Astrocyte (in vitro differentiated cells and primary cell): ENCODE measurements around the gene TSEN54. TPM values are rescaled to one million over a fixed set of nuclear protein-coding genes. Genes with fewer than 3 reads are reported as not detected.

Source experiments
- DNase-seq: peaks from one replicate; pipeline ENCODE4 v3.0.0-alpha.2; 2010; ENCODE audit warnings: low read depth
- FAIRE-seq: peaks from 2 replicates; lab custom pipeline; 2011; peaks lifted over from hg19 to GRCh38; lab: Jason Lieb, UNC
- H2AFZ ChIP-seq: 2 replicates; pipeline ENCODE4 v1.6.0; 2012; ENCODE audit warnings: low read depth, low read length, inconsistent platforms
- H3K27ac ChIP-seq: 2 replicates; pipeline ENCODE4 v1.5.1; 2011; ENCODE audit warnings: low read depth, low read length, inconsistent platforms
- H3K27me3 ChIP-seq: 2 replicates; pipeline ENCODE4 v1.6.0; 2011; ENCODE audit warnings: low read length, inconsistent platforms; ENCODE audit not compliant: insufficient read depth
- H3K36me3 ChIP-seq: 2 replicates; pipeline ENCODE4 v1.5.1; 2011; ENCODE audit warnings: low read length, inconsistent platforms; ENCODE audit not compliant: insufficient read depth
- H3K4me1 ChIP-seq: 2 replicates; pipeline ENCODE4 v1.5.1; 2011; ENCODE audit warnings: low read length, inconsistent platforms; ENCODE audit not compliant: insufficient read depth
- H3K4me2 ChIP-seq: 2 replicates; pipeline ENCODE4 v1.6.0; 2012; ENCODE audit warnings: low read length, inconsistent platforms
- H3K4me3 ChIP-seq: 2 replicates; pipeline ENCODE4 v1.5.1; 2011; ENCODE audit warnings: low read depth, mild to moderate bottlenecking, low read length, inconsistent platforms; ENCODE audit not compliant: insufficient read depth
- H3K79me2 ChIP-seq: 2 replicates; pipeline ENCODE4 v1.6.0; 2012; ENCODE audit warnings: mild to moderate bottlenecking, low read length, inconsistent platforms; ENCODE audit not compliant: insufficient read depth
- H3K9ac ChIP-seq: 2 replicates; pipeline ENCODE4 v1.6.0; 2012; ENCODE audit warnings: mild to moderate bottlenecking, low read length, inconsistent platforms
- H3K9me3 ChIP-seq: 2 replicates; pipeline ENCODE4 v1.5.1; 2012; ENCODE audit warnings: low read depth, mild to moderate bottlenecking, low read length, inconsistent platforms; ENCODE audit not compliant: insufficient read depth
- H4K20me1 ChIP-seq: 2 replicates; pipeline ENCODE4 v1.6.0; 2012; ENCODE audit warnings: low read length, inconsistent platforms; ENCODE audit not compliant: insufficient read depth
- H3K27ac Mint-ChIP-seq: one replicate; pipeline ENCODE4 v1.8.0; 2021; ENCODE audit warnings: mild to moderate bottlenecking, mixed read lengths; ENCODE audit not compliant: unreplicated experiment
- H3K27me3 Mint-ChIP-seq: one replicate; pipeline ENCODE4 v1.8.0; 2021; ENCODE audit warnings: low read depth, mixed read lengths; ENCODE audit not compliant: unreplicated experiment
- H3K36me3 Mint-ChIP-seq: one replicate; pipeline ENCODE4 v1.8.0; 2021; ENCODE audit warnings: low read depth, mixed read lengths; ENCODE audit not compliant: unreplicated experiment
- H3K4me1 Mint-ChIP-seq: one replicate; pipeline ENCODE4 v1.8.0; 2021; ENCODE audit warnings: low read depth, mixed read lengths; ENCODE audit not compliant: unreplicated experiment
- H3K4me3 Mint-ChIP-seq: one replicate; pipeline ENCODE4 v1.8.0; 2021; ENCODE audit warnings: mild to moderate bottlenecking, moderate library complexity, mixed read lengths; ENCODE audit not compliant: unreplicated experiment
- H3K9me3 Mint-ChIP-seq: one replicate; pipeline ENCODE4 v1.8.0; 2021; ENCODE audit warnings: mild to moderate bottlenecking, mixed read lengths; ENCODE audit not compliant: unreplicated experiment
- CTCF ChIP-seq: IDR thresholded peaks from 2 replicates; pipeline ENCODE4 v1.5.1; 2011; ENCODE audit warnings: low read depth, mild to moderate bottlenecking, inconsistent platforms, low read length, moderate library complexity; ENCODE audit not compliant: insufficient read depth
- EZH2 ChIP-seq: IDR thresholded peaks from 2 replicates; pipeline ENCODE4 v1.6.1; 2012; ENCODE audit warnings: mild to moderate bottlenecking, low read length, inconsistent platforms; ENCODE audit not compliant: insufficient read depth
- total RNA-seq: library from RNA; stranded (reverse); gene quantifications from 2 replicates; pipeline ENCODE4 v1.2.1, GENCODE V29; 2021

Gene TSEN54
- total RNA-seq, 1 donor from 2014 or later, result 16.5 TPM

DNA sequence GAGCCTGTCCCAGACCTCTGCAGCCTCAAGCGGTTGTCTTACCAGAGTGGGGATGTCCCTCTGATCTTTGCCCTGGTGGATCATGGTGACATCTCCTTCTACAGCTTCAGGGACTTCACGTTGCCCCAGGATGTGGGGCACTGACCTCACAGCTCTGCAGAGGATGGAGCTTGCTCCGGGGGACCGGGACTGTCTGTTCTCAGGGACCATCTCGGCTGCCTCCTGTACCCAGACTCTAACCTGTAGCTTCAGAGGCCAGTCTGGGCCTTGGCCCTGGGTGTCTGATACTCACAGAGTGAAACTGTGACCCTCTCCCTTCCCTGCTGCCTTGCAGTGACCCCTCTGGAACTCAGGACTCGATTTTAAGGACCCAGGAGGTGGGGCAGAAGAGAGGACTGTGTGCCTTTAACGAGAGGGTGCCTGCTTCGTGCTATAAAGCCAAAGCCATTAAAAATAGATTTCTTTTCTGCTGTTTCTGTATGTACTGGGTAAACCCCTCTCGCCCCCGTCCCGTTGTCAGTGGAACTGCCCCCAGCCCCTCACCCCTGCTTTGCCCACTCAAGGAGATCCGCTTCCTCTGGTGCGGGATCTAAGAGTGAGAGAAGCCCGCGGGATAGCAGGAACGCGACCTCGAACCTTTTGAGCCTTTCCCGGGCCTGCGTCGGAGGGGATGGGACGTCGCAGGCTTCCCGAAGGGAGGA, 8.1 kb downstream of the TSEN54 start:
- H3K27ac ChIP-seq, result no peak overlapping the region
- peaks cover 14% of the 10 kb centered on the region for H3K27me3 ChIP-seq
- H3K9ac ChIP-seq, result no peak overlapping the region
- no peaks in the 10 kb centered on the region for H3K9me3 ChIP-seq
- no peaks in the 10 kb centered on the region for H3K79me2 ChIP-seq
- peak overlapping the region; percentile 87 for H3K4me2 ChIP-seq
- no peaks in the 10 kb centered on the region for H3K36me3 ChIP-seq
- peaks cover 13% of the 10 kb centered on the region for H4K20me1 ChIP-seq
- TF ChIP-seq EZH2 (no peak), CTCF (no peak)
- no peaks in the 10 kb centered on the region for H3K9me3 Mint-ChIP-seq
- peak overlapping the region; percentile 52 for H3K4me3 ChIP-seq
- peaks cover 5% of the 10 kb centered on the region for H3K36me3 Mint-ChIP-seq
- H2AFZ ChIP-seq, result no peak overlapping the region
- H3K4me1 ChIP-seq, result peaks cover 7% of the 10 kb centered on the region
- no peak for FAIRE-seq
- peak overlapping the region; percentile 60 for H3K4me3 Mint-ChIP-seq
- H3K4me1 Mint-ChIP-seq, result peaks cover 3% of the 10 kb centered on the region
- H3K27me3 Mint-ChIP-seq, result peaks cover 7% of the 10 kb centered on the region
- no peak overlapping the region for H3K27ac Mint-ChIP-seq
- no peak for DNase-seq

- no peak within 1 kb of the TSS for H3K27ac Mint-ChIP-seq
- H3K9ac ChIP-seq, result peak within 1 kb of the TSS; percentile 10
Measured at GRCh38 chr17:75524970-75525805, 8.9 kb downstream of the TSEN54 start, which contains the start of gene LLGL2. Gene LLGL2 (plus strand): TSS chr17:75525697. CDS start chr17:75543427, 17,730 bp downstream.

More at GRCh38 chr17:75524970-75525805, 8.9 kb downstream of the TSEN54 start, which contains the start of gene LLGL2:
- TF ChIP-seq EZH2 (no peak), CTCF (no peak)
- no peaks in the 10 kb centered on the region for H3K9me3 Mint-ChIP-seq
- peaks cover 3% of the 10 kb centered on the region for H3K36me3 Mint-ChIP-seq
- H3K27ac ChIP-seq, result no peak within 1 kb of the TSS
- H3K4me3 ChIP-seq, result peak within 1 kb of the TSS; percentile 52
- FAIRE-seq (no peak), DNase-seq (no peak)
- H3K36me3 ChIP-seq, result no peaks in the 10 kb centered on the region
- H2AFZ ChIP-seq, result peak within 1 kb of the TSS; percentile 75
- peak within 1 kb of the TSS; percentile 87 for H3K4me2 ChIP-seq
- H3K79me2 ChIP-seq, result no peaks in the 10 kb centered on the region
- peaks cover 7% of the 10 kb centered on the region for H3K4me1 ChIP-seq
- H3K4me1 Mint-ChIP-seq, result peaks cover 3% of the 10 kb centered on the region
- peaks cover 7% of the 10 kb centered on the region for H3K27me3 Mint-ChIP-seq
- H4K20me1 ChIP-seq, result peaks cover 13% of the 10 kb centered on the region
- H3K4me3 Mint-ChIP-seq, result peak within 1 kb of the TSS; percentile 76
- H3K27me3 ChIP-seq, result peaks cover 14% of the 10 kb centered on the region
- H3K9me3 ChIP-seq, result no peaks in the 10 kb centered on the region
